ENCODE measurements around the gene FRMD5. TPM values are rescaled to one million over a fixed set of nuclear protein-coding genes. Genes with fewer than 3 reads are reported as not detected.

The FRMD5 gene
- total RNA-seq, 4 donors from 2014 or later, result 0.40 to 1.5 (median 1.1) TPM; not detected in 1

DNA sequence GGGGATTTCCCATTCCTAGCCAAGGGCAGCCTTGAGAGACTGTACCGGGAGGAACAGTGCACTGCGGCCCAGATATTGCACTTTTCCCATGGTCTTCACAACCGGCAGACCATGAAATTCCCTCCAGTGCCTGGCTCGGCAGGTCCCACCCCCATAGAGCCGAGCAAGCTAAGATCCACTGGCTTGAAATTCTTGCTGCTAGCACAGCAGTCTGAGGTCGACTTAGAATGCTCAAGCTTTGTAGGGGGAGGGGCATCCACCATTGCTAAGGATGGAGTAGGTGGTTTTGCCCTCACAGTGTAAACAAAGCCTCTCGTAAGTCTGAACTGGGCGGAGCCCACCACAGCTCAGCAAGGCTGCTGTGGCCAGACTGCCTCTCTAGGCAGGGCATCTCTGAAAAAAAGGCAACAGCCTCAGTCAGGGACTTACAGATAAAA is 156.3 kb downstream of the FRMD5 start:
- WGBS, 2 donors (ENCODE audit: low coverage in 1 of 2), result 51% methylated on average over 8 of the region's 8 CpGs; no CpG with 5 or more reads in 1 of the 2 donors
- no peaks in the 10 kb centered on the region for H3K27me3 ChIP-seq
- in situ Hi-C loops (cut with MboI; ENCODE audit: low pct_ligation_motif_present in 1 of 4, low pct_unique_long_range_greater_than_20kb in 1 of 4, low sequenced_read_pairs in 3 of 4), result no loop called here
- no peak overlapping the region for H3K4me3 ChIP-seq
- no peaks in the 10 kb centered on the region for H3K9me3 ChIP-seq
- TF ChIP-seq POLR2A (IDR thresholded peaks at IDR 0.05) (no peak), CTCF (IDR thresholded peaks at IDR 0.05) (no peak), EP300 (IDR thresholded peaks at IDR 0.05; ENCODE audit: low read depth) (no peak), POLR2AphosphoS5 (IDR thresholded peaks at IDR 0.05) (no peak)
- no peak for DNase-seq
- H3K27ac ChIP-seq, result no peak overlapping the region
- intact Hi-C loops (cut with DNase I; ENCODE audit: low total_unique reads), result no loop called here
- no peaks in the 10 kb centered on the region for H3K4me1 ChIP-seq
- no peaks in the 10 kb centered on the region for H3K36me3 ChIP-seq

- H3K4me3 ChIP-seq, result no peak overlapping the region
- no peaks in the 10 kb centered on the region for H3K36me3 ChIP-seq
- intact Hi-C loops (cut with DNase I; ENCODE audit: low total_unique reads), result no loop called here
- no peak for DNase-seq
- H3K9me3 ChIP-seq, result no peaks in the 10 kb centered on the region
- H3K4me1 ChIP-seq, result no peaks in the 10 kb centered on the region
- TF ChIP-seq EP300 (IDR thresholded peaks at IDR 0.05; ENCODE audit: low read depth) (no peak), POLR2AphosphoS5 (IDR thresholded peaks at IDR 0.05) (no peak), CTCF (IDR thresholded peaks at IDR 0.05) (no peak), POLR2A (IDR thresholded peaks at IDR 0.05) (no peak)
- in situ Hi-C loops (cut with MboI; ENCODE audit: low pct_ligation_motif_present in 1 of 4, low pct_unique_long_range_greater_than_20kb in 1 of 4, low sequenced_read_pairs in 3 of 4), result no loop called here
- H3K27me3 ChIP-seq, result no peaks in the 10 kb centered on the region
- WGBS, 2 donors (ENCODE audit: low coverage in 1 of 2), result 73 to 80% methylated on average over 6 to 7 of the region's 7 CpGs
- no peak overlapping the region for H3K27ac ChIP-seq
Observed at GRCh38 chr15:44035781-44036699, 159.0 kb downstream of the FRMD5 start.

- Histone ChIP-seq H3K4me3 (no peak overlapping the region), H3K4me1 (no peaks in the 10 kb centered on the region), H3K36me3 (no peaks in the 10 kb centered on the region), H3K27ac (no peak overlapping the region), H3K9me3 (no peaks in the 10 kb centered on the region), H3K27me3 (no peaks in the 10 kb centered on the region)
- no peak for DNase-seq
- in situ Hi-C loops (cut with MboI; ENCODE audit: low pct_ligation_motif_present in 1 of 4, low pct_unique_long_range_greater_than_20kb in 1 of 4, low sequenced_read_pairs in 3 of 4) (no loop called here), intact Hi-C loops (cut with DNase I; ENCODE audit: low total_unique reads) (no loop called here)
- 46 to 53% methylated on average over 3 of the region's 3 CpGs for WGBS, 2 donors (ENCODE audit: low coverage in 1 of 2)
- TF ChIP-seq POLR2A (IDR thresholded peaks at IDR 0.05) (no peak), POLR2AphosphoS5 (IDR thresholded peaks at IDR 0.05) (no peak), EP300 (IDR thresholded peaks at IDR 0.05; ENCODE audit: low read depth) (no peak), CTCF (IDR thresholded peaks at IDR 0.05) (no peak)
Observed at GRCh38 chr15:44034933-44035624, 160.0 kb downstream of the FRMD5 start.

DNA sequence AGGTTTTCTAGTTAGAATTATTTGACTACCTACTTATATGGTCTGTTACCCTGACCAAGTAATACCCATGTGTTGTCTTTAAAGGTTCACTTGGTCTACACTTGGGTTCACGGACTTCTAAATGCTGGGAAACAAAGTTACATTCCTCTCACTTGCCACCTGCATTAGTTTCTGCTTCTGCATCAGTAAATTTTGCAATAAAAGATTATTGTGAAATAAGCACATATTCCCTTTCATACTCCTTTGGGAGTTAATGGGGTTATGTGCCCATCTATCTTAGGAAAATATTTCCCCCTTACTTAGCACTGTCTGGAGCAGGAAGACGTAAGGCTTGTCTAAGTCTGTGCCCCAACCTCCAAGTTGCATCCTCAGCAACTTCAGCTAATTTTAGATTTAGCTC is 160.7 kb downstream of the FRMD5 start:
- no peak for DNase-seq
- 81 to 100% methylated on average over 2 of the region's 2 CpGs for WGBS, 2 donors (ENCODE audit: low coverage in 1 of 2)

More for the DNA sequence above, 160.7 kb downstream of the FRMD5 start:
- no peak for TF ChIP-seq POLR2AphosphoS5 (IDR thresholded peaks at IDR 0.05)
- no peak for TF ChIP-seq POLR2A (IDR thresholded peaks at IDR 0.05)
- no peak for TF ChIP-seq CTCF (IDR thresholded peaks at IDR 0.05)
- no peak for TF ChIP-seq EP300 (IDR thresholded peaks at IDR 0.05; ENCODE audit: low read depth)
- H3K36me3 ChIP-seq, result no peaks in the 10 kb centered on the region
- intact Hi-C loops (cut with DNase I; ENCODE audit: low total_unique reads), result no loop called here
- H3K4me1 ChIP-seq, result no peaks in the 10 kb centered on the region
- H3K4me3 ChIP-seq, result no peak overlapping the region
- H3K27me3 ChIP-seq, result no peaks in the 10 kb centered on the region
- in situ Hi-C loops (cut with MboI; ENCODE audit: low pct_ligation_motif_present in 1 of 4, low pct_unique_long_range_greater_than_20kb in 1 of 4, low sequenced_read_pairs in 3 of 4), result no loop called here
- no peak overlapping the region for H3K27ac ChIP-seq
- H3K9me3 ChIP-seq, result no peaks in the 10 kb centered on the region
